ENCODE results near the gene CDK3. TPM values are rescaled to one million over a fixed set of nuclear protein-coding genes. Genes with fewer than 3 reads are reported as not detected.

CDK3 gene
- total RNA-seq, 1 experiment from 2014 or later = 9.8 TPM

GRCh38 chr17:75996665-75997590 is 3.7 kb upstream of the CDK3 start:
- Mint-ChIP-seq H3K27ac (ENCODE audit: unreplicated experiment) (peak overlapping the region; percentile 90), H3K9me3 (ENCODE audit: low read depth, unreplicated experiment) (no peaks in the 10 kb centered on the region), H3K36me3 (ENCODE audit: insufficient read depth, unreplicated experiment) (peaks cover 27% of the 10 kb centered on the region), H3K4me3 (ENCODE audit: low read depth, unreplicated experiment) (peak overlapping the region; percentile 62), H3K4me1 (ENCODE audit: low read depth, unreplicated experiment) (peaks cover 33% of the 10 kb centered on the region), H3K27me3 (ENCODE audit: unreplicated experiment) (no peaks in the 10 kb centered on the region)
- BruUV-seq (replicated peaks) = no TSS peak
- TF ChIP-seq CTCF (IDR thresholded peaks at IDR 0.05; ENCODE audit: unreplicated experiment) = no peak
- intact Hi-C loops (cut with micrococcal nuclease; ENCODE audit: unreplicated experiment) = no loop called here
- CTCF ChIA-PET = interaction anchor here (0.5 to 0.7 kb wide), 6 partner anchors 8 to 1632 kb away, joined by 3 to 10 read pairs (median 4); no protein-coding TSS in a partner anchor
- peak; percentile 73 for DNase-seq

- BruUV-seq (replicated peaks) = no TSS peak
- H3K4me1 Mint-ChIP-seq (ENCODE audit: low read depth, unreplicated experiment) = peaks cover 26% of the 10 kb centered on the region
- H3K27ac Mint-ChIP-seq (ENCODE audit: unreplicated experiment) = peak overlapping the region; percentile 90
- intact Hi-C loops (cut with micrococcal nuclease; ENCODE audit: unreplicated experiment) = no loop called here
- CTCF ChIA-PET = interaction anchor here (0.6 to 0.9 kb wide), 4 partner anchors 16 to 265 kb away, joined by 3 to 6 read pairs (median 4); partner anchors contain the start of gene MRPL38
- no peaks in the 10 kb centered on the region for H3K9me3 Mint-ChIP-seq (ENCODE audit: low read depth, unreplicated experiment)
- peaks cover 23% of the 10 kb centered on the region for H3K36me3 Mint-ChIP-seq (ENCODE audit: insufficient read depth, unreplicated experiment)
- no peak overlapping the region for H3K4me3 Mint-ChIP-seq (ENCODE audit: low read depth, unreplicated experiment)
- no peaks in the 10 kb centered on the region for H3K27me3 Mint-ChIP-seq (ENCODE audit: unreplicated experiment)
- no peak for DNase-seq
- no peak for TF ChIP-seq CTCF (IDR thresholded peaks at IDR 0.05; ENCODE audit: unreplicated experiment)
Observed at GRCh38 chr17:75998327-75998795, 2.3 kb upstream of the CDK3 start.

GRCh38 chr17:76000016-76000754 is 470 bp upstream of the CDK3 start:
- Mint-ChIP-seq H3K4me1 (ENCODE audit: low read depth, unreplicated experiment) (peaks cover 28% of the 10 kb centered on the region), H3K27me3 (ENCODE audit: unreplicated experiment) (no peaks in the 10 kb centered on the region), H3K9me3 (ENCODE audit: low read depth, unreplicated experiment) (no peaks in the 10 kb centered on the region), H3K4me3 (ENCODE audit: low read depth, unreplicated experiment) (no peak overlapping the region), H3K36me3 (ENCODE audit: insufficient read depth, unreplicated experiment) (peaks cover 27% of the 10 kb centered on the region), H3K27ac (ENCODE audit: unreplicated experiment) (no peak overlapping the region)
- no TSS peak for BruUV-seq (replicated peaks)
- peak; percentile 74 for DNase-seq
- CTCF ChIA-PET = interaction anchor here (0.8 to 0.9 kb wide), 3 partner anchors 14 to 51 kb away, joined by 3 to 4 read pairs (median 3); no protein-coding TSS in a partner anchor
- peak; percentile 76 for TF ChIP-seq CTCF (IDR thresholded peaks at IDR 0.05; ENCODE audit: unreplicated experiment)
- intact Hi-C loops (cut with micrococcal nuclease; ENCODE audit: unreplicated experiment) = no loop called here

GRCh38 chr17:76002100-76002499 is 1.4 kb downstream of the CDK3 start:
- DNase-seq = no peak
- H3K27ac Mint-ChIP-seq (ENCODE audit: unreplicated experiment) = no peak overlapping the region
- peaks cover 38% of the 10 kb centered on the region for H3K36me3 Mint-ChIP-seq (ENCODE audit: insufficient read depth, unreplicated experiment)
- intact Hi-C loops (cut with micrococcal nuclease; ENCODE audit: unreplicated experiment) = no loop called here
- TF ChIP-seq CTCF (IDR thresholded peaks at IDR 0.05; ENCODE audit: unreplicated experiment) = no peak
- no peaks in the 10 kb centered on the region for H3K9me3 Mint-ChIP-seq (ENCODE audit: low read depth, unreplicated experiment)
- no peak overlapping the region for H3K4me3 Mint-ChIP-seq (ENCODE audit: low read depth, unreplicated experiment)
- peaks cover 26% of the 10 kb centered on the region for H3K4me1 Mint-ChIP-seq (ENCODE audit: low read depth, unreplicated experiment)
- CTCF ChIA-PET = interaction anchor here (1.3 kb wide), 1 partner anchor 97 kb away, joined by 4 read pairs; the partner anchor contains the start of gene MRPL38
- H3K27me3 Mint-ChIP-seq (ENCODE audit: unreplicated experiment) = no peaks in the 10 kb centered on the region
- BruUV-seq (replicated peaks) = no TSS peak

Data from Calu3 (cell line).